ENCODE results near the gene CTSF. TPM values are rescaled to one million over a fixed set of nuclear protein-coding genes. Genes with fewer than 3 reads are reported as not detected.
"Not testable (repeated sequence)": the region's sequence is repeated elsewhere in the genome, so short reads cannot be mapped to it uniquely, and the experiment has no call there.

The CTSF gene
- total RNA-seq, 2 experiments from 2014 or later = 2.8 to 4.1 TPM

DNA sequence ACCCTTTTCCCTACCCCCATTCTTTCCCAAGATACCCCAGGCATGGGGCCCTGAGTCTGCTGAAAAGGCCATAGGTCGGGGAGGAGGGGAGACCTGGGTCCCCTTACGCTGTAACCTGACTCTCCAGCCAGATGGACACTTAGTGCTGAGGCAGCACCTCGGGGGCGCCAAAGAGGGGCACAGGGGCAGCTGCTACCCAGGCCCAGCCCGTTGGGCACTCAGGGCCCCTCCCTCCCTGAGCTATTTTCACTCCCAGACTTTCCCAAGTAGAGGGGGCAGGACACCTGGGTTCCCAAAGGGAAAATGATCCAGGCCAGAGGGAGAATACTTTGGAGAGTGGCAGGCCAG lies 20.8 kb downstream of the CTSF start:
- Mint-ChIP-seq H3K27ac (no peak overlapping the region), H3K4me1 (peaks cover 25% of the 10 kb centered on the region), H3K27me3 (peaks cover 11% of the 10 kb centered on the region), H3K9me3 (ENCODE audit: low read depth) (no peaks in the 10 kb centered on the region), H3K4me3 (no peak overlapping the region), H3K36me3 (peaks cover under 1% of the 10 kb centered on the region)
- ATAC-seq (no peak), DNase-seq (no peak)
- CTCF ChIA-PET = interaction anchor here (2.1 kb wide), 1 partner anchor 109 kb away, joined by 9 read pairs; the partner anchor contains the start of gene MRPL11

DNA sequence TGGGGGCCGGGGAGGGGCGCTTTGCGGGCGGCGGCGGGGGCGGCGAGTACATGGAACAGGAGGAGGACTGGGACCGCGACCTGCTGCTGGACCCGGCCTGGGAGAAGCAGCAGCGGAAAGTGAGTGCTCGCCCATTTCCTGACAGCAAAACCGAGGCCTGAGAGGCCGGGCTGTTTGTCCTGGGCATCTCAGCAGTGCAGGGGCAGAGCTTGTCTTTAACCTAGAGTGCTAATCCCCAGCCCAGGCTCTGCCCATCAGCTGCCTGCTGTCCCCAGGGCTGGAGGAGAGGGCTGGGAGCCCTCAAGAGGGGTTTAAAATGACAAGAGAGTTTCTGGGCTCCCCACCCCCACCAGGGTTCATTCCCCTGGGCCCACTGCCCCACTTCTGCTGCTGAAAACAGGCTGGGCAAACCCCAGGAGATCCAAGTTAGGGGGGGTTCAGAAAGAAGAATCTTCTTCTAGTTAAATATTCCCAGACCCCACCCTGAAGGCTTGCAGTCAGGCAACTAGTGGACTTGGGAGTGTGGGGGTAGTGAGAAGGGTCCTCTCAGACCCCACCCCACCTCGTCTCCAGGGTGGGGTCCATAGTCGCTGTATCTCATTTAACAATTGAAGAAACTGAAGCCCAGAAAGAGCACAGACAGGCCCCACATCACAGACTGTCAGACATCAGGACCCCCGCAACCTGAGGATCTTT lies 21.3 kb downstream of the CTSF start:
- no peak overlapping the region for H3K27ac Mint-ChIP-seq
- ATAC-seq = no peak

DNA sequence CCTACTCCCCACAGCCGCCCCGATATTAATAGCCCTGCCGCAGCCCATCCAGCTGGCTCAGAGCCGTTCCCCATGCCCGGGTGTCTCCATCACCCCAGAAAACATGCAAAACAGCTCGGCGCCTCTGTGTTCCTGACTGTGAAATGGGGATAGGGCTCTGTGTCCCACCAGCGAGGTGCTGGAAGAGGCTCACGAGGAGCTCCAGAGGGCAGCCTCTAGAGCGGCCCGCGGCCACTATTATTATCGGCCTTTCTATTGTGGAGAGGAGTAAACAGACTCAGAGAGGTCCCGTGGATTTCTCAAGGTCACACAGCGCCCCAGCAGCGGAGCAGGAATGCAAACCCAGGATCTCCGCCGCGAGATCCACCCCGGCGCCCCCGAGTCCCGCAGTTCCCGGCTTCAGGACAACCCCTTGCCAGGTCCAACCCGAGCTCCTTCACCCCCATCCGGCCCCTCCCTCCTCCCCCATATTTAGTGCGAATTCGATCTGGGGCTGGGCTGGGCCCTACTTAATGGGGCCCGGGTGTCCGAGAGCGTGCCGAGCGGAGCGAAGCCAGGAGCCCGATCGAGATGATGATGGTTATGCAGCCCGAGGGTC lies 21.9 kb downstream of the CTSF start, which contains the start of gene ACTN3:
TSS of gene ACTN3 (plus strand) at position 536 of the 598 bp plus-strand sequence. CDS start at position 571, 35 bp downstream.
- no peak for ATAC-seq
- peak within 1 kb of the TSS; percentile 71 for H3K27ac Mint-ChIP-seq
- peaks cover 5% of the 10 kb centered on the region for H3K36me3 Mint-ChIP-seq

More for the DNA sequence above, 21.3 kb downstream of the CTSF start:
- Mint-ChIP-seq H3K4me1 (peaks cover 30% of the 10 kb centered on the region), H3K27me3 (peaks cover 11% of the 10 kb centered on the region), H3K36me3 (peaks cover 5% of the 10 kb centered on the region), H3K4me3 (peak overlapping the region; percentile 86), H3K9me3 (ENCODE audit: low read depth) (no peaks in the 10 kb centered on the region)
- DNase-seq = no peak
- CTCF ChIA-PET = interaction anchor here (1.0 to 2.4 kb wide), 6 partner anchors 12 to 131 kb away, joined by 3 to 23 read pairs (median 8); partner anchors contain the start of genes CCDC87, CCS, MRPL11 and RBM4

DNA sequence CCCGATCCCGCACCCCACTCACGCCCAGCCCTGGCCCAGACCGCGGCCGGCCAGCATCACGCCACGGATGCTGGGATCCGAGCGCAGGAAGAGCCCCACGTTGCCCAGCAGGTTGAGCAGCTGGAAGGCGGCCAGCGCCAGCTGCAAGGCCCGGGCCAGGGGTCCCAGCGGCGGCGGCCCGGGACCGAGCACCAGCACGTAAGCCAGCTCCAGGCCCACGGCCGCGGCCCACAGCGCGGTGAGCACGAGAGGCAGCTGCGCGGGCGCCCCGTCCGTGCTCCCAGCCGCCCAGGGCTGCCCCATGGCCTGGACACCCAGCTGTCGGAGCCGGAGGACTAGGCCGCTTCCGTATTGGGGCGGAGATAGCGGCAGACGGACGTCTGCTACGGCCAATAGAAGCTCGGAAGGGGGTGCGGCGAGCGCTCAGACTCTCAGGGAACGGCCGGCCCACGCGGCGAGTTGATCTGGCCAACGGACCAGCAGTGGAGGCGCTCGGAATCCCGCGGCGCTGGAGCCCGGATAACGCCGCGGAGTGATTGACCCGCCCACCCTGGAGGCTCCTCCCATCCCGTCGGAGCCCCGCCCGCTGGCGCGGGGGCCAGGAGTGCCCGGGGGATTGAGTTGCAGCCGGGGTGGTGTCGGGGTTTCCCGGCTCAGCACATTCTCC lies 22.6 kb downstream of the CTSF start, which contains the start of gene ZDHHC24:
TSS of gene ZDHHC24 (minus strand) at position 348 of the 667 bp plus-strand sequence. CDS start at position 303, 45 bp downstream.
- peak within 1 kb of the TSS; percentile 86 for H3K4me3 Mint-ChIP-seq
- CTCF ChIA-PET = interaction anchor here (0.6 to 2.4 kb wide), 12 partner anchors 11 to 1144 kb away, joined by 3 to 23 read pairs (median 4); partner anchors contain the start of genes CCDC87, CCS, MRPL11 and RBM4
- H3K27me3 Mint-ChIP-seq = peaks cover 11% of the 10 kb centered on the region
- peaks cover 5% of the 10 kb centered on the region for H3K36me3 Mint-ChIP-seq
- peak within 1 kb of the TSS; percentile 75 for H3K27ac Mint-ChIP-seq
- ATAC-seq = peak; percentile 90
- peak; percentile 95 for DNase-seq
- peaks cover 30% of the 10 kb centered on the region for H3K4me1 Mint-ChIP-seq
- no peaks in the 10 kb centered on the region for H3K9me3 Mint-ChIP-seq (ENCODE audit: low read depth)

More for the DNA sequence above, 21.9 kb downstream of the CTSF start, which contains the start of gene ACTN3:
- H3K27me3 Mint-ChIP-seq = peaks cover 11% of the 10 kb centered on the region
- peaks cover 30% of the 10 kb centered on the region for H3K4me1 Mint-ChIP-seq
- CTCF ChIA-PET = interaction anchor here (0.6 to 2.4 kb wide), 9 partner anchors 12 to 622 kb away, joined by 3 to 23 read pairs (median 6); partner anchors contain the start of genes CCDC87, CCS, MRPL11 and RBM4
- peak within 1 kb of the TSS; percentile 86 for H3K4me3 Mint-ChIP-seq
- H3K9me3 Mint-ChIP-seq (ENCODE audit: low read depth) = no peaks in the 10 kb centered on the region
- peak; percentile 48 for DNase-seq

DNA sequence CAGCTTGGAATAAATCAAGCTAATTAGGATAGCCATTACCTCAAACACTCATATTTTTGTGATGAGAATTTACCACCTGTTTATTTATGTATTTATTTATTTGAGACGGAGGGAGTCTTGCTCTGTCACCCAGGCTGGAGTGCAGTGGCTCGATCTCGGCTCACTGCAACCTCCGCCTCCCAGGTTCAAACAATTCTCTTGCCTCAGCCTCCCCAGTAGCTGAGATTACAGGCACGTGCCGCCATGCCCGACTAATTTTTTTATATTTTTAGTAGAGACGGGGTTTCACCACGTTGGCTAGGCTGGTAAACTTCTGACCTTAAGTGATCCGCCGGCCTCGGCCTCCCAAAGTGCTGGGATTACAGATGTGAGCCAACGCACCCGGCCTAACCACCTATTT lies 23.5 kb downstream of the CTSF start:
- Mint-ChIP-seq H3K4me3 (peak overlapping the region; percentile 86), H3K27ac (peak overlapping the region; percentile 75), H3K4me1 (peaks cover 30% of the 10 kb centered on the region), H3K27me3 (peaks cover 11% of the 10 kb centered on the region)
- not testable (repeated sequence) for DNase-seq; H3K36me3 Mint-ChIP-seq; H3K9me3 Mint-ChIP-seq (ENCODE audit: low read depth); ATAC-seq
- CTCF ChIA-PET = interaction anchor here (1.1 to 2.4 kb wide), 4 partner anchors 47 to 136 kb away, joined by 3 to 13 read pairs (median 6); partner anchors contain the start of genes CCDC87, CCS and RBM4B

DNA sequence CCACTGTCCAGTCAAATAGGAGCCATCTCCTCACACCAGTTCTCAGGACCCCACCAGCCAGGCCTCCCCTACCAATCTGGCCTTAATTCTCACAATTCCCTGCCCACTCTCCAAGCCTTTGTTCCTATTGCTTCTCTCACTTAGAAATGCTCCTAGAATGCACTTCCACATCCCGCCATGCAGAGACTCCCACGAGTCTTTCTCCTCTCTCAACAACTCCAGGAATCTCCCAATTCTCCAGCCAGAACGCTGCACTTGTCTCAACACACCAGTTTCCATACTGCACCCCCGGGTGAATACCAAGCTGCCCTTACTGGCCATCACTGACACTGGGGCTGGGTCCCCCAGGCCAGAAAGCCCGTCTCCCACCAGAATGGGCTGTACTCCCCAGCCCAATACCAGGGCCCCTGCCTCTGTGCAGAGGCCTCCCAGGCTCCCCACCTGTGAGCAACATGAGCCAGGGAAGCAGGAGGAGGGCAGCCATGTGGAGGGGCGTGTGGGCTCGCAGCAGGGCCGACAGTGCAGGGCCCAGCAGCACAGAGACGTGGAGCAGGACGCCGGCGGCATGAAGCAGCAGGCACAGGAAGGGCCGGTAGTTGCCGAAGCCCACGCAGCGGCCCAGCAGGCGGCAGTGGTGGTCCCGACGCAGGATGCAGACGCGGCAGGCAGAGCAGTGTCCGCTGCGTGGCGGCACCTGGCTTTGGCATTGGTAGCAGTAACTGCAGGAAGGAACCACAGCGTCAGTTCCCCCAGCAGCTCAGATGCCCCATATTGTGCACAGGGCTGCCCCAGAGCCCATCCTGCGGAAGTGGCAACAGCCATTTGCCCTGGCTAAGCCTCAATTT lies 24.9 kb downstream of the CTSF start:
- ATAC-seq (peak; percentile 61), DNase-seq (peak; percentile 90)
- Mint-ChIP-seq H3K36me3 (peaks cover 8% of the 10 kb centered on the region), H3K4me3 (peak overlapping the region; percentile 66), H3K27ac (peak overlapping the region; percentile 91), H3K4me1 (peaks cover 30% of the 10 kb centered on the region), H3K9me3 (ENCODE audit: low read depth) (no peaks in the 10 kb centered on the region), H3K27me3 (peaks cover under 1% of the 10 kb centered on the region)
- CTCF ChIA-PET = interaction anchor here (0.8 to 2.0 kb wide), 5 partner anchors 11 to 134 kb away, joined by 3 to 13 read pairs (median 4); partner anchors contain the start of genes CCDC87, CCS and RBM4B

DNA sequence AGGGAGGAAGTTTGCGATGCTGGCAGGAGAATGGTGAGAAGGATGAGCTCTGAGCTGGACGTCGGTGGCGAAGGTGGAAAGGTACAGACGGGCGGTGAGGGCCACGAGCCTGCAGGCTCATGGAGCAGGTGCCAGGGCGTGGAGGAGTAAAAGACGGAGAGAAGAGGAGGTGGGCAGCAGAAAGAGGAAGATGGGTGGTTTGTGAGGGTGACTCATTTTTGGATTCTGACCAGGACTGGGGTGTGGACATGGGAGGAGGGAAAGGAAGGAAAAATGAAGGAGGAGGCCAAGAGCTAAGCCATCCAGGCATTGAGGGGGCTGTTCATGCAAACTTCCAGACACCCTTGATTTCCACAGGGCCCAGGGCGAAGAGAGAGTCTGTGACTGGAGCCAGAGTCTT lies 26.0 kb downstream of the CTSF start:
- Mint-ChIP-seq H3K36me3 (peaks cover 11% of the 10 kb centered on the region), H3K9me3 (ENCODE audit: low read depth) (no peaks in the 10 kb centered on the region), H3K27ac (peak overlapping the region; percentile 91), H3K27me3 (no peaks in the 10 kb centered on the region), H3K4me3 (no peak overlapping the region), H3K4me1 (peaks cover 30% of the 10 kb centered on the region)
- ATAC-seq (no peak), DNase-seq (no peak)
- CTCF ChIA-PET = interaction anchor here (0.9 kb wide), 1 partner anchor 135 kb away, joined by 3 read pairs; the partner anchor contains the start of gene RBM4B

DNA sequence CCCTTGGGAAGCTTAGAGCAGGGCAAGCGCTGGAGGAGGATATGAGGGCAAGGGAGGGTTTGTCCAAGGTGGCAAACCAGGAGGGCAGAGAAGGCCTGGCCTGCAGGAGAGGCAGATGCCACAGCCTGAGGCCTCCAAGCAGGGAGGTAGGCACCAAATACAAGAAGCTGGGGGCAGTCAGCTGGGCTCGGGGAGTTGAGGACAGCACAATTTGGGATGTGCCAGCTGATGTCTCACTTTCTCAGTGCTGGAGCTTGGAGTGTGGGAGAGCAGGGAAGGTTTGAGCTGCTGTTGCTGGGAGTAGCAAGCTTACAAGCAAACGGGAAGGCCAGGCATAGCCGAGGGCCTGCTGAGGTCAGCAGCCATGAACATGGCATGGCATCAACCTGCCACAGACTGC lies 26.5 kb downstream of the CTSF start:
- H3K36me3 Mint-ChIP-seq = peaks cover 15% of the 10 kb centered on the region
- DNase-seq = no peak
- CTCF ChIA-PET = interaction anchor here (0.9 to 1.1 kb wide), 2 partner anchors 136 to 137 kb away, joined by 3 to 4 read pairs; partner anchors contain the start of gene RBM4B
- no peaks in the 10 kb centered on the region for H3K27me3 Mint-ChIP-seq
- no peaks in the 10 kb centered on the region for H3K9me3 Mint-ChIP-seq (ENCODE audit: low read depth)
- H3K4me3 Mint-ChIP-seq = no peak overlapping the region
- peak overlapping the region; percentile 22 for H3K27ac Mint-ChIP-seq
- ATAC-seq = no peak
- peaks cover 29% of the 10 kb centered on the region for H3K4me1 Mint-ChIP-seq

DNA sequence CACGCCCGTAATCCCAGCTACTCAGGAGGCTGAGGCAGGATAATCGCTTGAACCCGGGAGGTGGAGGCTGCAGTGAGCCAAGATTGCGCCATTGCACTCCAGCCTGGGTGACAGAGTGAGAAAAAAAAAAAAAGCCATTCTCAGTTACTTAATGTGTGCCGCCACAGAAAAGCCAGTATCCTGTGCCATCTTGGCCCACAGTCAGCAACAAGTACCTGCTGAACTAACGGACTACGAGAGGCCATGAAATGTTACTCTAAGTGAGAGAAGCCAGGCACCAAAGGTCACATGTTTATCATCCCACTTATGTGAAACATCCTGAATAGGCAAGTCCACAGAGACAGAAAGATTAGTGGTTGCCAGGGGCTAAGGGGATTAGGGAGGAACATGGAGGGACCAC lies 27.8 kb downstream of the CTSF start:
- not testable (repeated sequence) for DNase-seq; H3K27ac Mint-ChIP-seq; ATAC-seq; H3K4me3 Mint-ChIP-seq; H3K9me3 Mint-ChIP-seq (ENCODE audit: low read depth); H3K27me3 Mint-ChIP-seq
- Mint-ChIP-seq H3K36me3 (peaks cover 18% of the 10 kb centered on the region), H3K4me1 (peaks cover 26% of the 10 kb centered on the region)
- CTCF ChIA-PET = interaction anchor here (1.1 kb wide), 1 partner anchor 138 kb away, joined by 4 read pairs; no protein-coding TSS in a partner anchor

DNA sequence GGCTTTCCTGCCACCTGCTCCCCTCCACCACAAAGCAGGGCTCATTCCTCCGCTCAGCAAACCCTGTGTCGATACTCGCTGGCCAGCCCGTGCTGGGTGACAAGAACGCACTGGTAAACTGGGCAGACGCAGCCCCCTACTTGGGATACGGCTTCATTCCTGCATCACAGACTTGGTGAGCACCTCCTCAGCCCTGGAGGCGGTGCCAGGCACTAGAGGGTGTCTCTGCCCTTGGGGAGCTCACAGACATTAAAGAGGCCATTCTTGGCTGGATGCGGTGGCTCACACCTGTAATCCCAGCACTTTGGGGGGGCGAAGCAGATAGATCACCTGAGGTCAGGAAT lies 28.6 kb downstream of the CTSF start:
- Mint-ChIP-seq H3K4me1 (peaks cover 23% of the 10 kb centered on the region), H3K9me3 (ENCODE audit: low read depth) (no peaks in the 10 kb centered on the region), H3K4me3 (no peak overlapping the region), H3K36me3 (peaks cover 19% of the 10 kb centered on the region), H3K27ac (no peak overlapping the region), H3K27me3 (no peaks in the 10 kb centered on the region)
- DNase-seq (no peak), ATAC-seq (no peak)
- CTCF ChIA-PET = no interaction called here

DNA sequence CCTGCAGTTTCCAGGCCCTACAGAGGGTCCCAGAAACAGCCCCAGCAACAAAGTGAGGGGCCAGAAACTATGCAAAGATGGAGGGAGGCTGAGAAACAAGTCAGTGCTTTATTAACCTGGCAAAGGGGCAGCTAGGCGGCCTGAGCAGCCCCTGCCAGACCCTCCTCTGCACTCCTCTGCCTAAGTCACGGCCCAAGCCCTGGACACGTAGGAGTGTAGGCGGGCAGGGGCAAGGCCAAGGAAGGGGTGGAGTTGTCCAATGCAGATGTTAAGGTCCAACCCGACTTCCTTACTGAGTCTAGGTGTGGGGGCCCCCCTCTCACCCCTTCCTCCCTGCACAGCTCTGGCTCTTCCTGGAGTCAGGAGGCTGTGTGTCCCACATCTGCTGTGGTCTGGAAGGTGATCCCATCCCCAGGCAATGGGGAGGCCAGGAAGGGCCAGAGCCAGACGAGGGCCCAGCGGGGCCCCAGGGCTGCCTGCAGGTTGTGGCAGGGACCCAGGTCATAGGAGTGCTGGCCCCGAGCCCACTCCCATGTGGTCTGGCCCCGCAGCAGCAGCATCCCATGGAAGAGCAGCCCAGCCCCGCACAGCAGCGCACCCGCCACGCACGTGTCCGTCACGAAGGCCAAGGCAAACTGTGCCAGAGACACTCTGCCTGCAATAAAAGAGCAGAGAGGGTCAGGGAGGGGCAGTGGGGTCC lies 29.1 kb downstream of the CTSF start:
- DNase-seq (no peak), ATAC-seq (no peak)
- H3K36me3 Mint-ChIP-seq = peaks cover 19% of the 10 kb centered on the region
- H3K27ac Mint-ChIP-seq = no peak overlapping the region
- CTCF ChIA-PET = no interaction called here
- no peaks in the 10 kb centered on the region for H3K9me3 Mint-ChIP-seq (ENCODE audit: low read depth)
- H3K4me3 Mint-ChIP-seq = no peak overlapping the region
- H3K4me1 Mint-ChIP-seq = peaks cover 21% of the 10 kb centered on the region
- no peaks in the 10 kb centered on the region for H3K27me3 Mint-ChIP-seq

DNA sequence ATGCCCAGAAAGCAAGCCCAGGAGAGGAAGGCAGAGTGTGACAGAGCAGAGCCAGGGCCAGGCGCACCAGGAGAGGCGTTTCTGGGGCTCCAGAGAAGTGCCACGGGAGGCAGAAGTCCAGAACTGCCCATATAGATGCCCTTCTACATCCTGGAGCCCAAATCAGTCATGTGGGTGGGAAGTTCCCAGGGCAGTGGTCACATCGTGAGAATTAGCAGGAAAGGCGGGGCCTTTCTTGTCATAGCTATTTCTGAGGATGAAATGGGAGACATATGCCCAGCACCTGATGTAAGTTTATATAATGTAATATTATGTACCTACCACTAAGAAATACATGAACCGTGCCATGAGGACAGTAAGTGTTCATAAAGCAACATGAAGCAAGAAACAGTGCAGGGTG lies 35.6 kb downstream of the CTSF start:
- CTCF ChIA-PET = interaction anchor here (0.6 to 1.4 kb wide), 2 partner anchors 83 to 146 kb away, joined by 3 read pairs; no protein-coding TSS in a partner anchor
- Mint-ChIP-seq H3K27ac (no peak overlapping the region), H3K9me3 (ENCODE audit: low read depth) (no peaks in the 10 kb centered on the region), H3K4me3 (no peak overlapping the region), H3K36me3 (peaks cover 9% of the 10 kb centered on the region), H3K4me1 (no peaks in the 10 kb centered on the region), H3K27me3 (no peaks in the 10 kb centered on the region)
- no peak for DNase-seq
- ATAC-seq = no peak

Measured in activated CD8-positive, alpha-beta memory T cell treated with anti-CD3 and anti-CD28 coated beads, Interleukin-2, amount 10 ng/mL, durations not matched to agents 7 days and 5 days (primary cell).